NCI-H748 (cell line): ENCODE measurements around the gene KCNIP4.

ENCODE experiments used
- DNase-seq: peaks from one replicate; lab custom pipeline; 2025; ENCODE audit not compliant: unreplicated experiment; lab: John Stamatoyannopoulos, UW

The KCNIP4 gene

DNA sequence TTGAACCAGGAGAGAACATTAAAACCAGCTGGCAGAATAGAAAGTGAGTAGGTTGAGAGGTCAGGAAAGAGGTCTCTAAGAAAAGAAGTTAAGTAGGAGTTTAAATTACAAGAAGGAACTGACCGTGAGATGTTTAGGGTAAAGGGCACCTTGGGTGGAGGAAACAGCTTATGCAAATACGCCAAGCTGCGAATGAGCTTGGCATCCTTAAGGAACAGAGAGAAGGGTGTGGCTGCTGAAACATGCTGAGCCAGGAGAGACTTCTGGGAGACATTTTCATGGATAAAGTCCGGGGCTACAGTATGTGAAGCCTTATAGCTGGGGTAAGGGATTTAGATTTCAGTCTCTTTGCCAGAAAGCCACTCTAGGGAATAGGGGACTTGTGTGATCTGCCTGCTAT lies 249.1 kb downstream of the KCNIP4 start:
- no peak for DNase-seq

DNA sequence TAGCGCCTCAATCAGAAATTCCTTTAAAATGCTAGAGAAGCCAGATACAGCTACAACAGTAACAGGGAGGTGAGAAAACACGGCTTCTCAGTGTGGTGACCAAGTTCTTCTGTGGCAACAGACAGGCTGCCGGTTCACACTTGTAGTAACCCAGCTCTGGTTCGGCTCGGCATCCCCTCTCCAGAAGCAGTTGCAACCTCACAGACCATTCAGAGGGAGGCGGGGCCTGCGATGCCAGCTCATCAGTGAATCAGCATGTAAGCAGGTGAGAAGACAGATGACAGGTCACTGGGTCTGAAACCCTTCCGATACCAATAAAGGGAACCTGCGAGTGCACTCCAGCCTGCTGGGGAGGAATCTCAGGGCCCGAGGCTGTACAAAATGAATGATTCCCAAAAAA lies 251.0 kb downstream of the KCNIP4 start:
- no peak for DNase-seq

DNA sequence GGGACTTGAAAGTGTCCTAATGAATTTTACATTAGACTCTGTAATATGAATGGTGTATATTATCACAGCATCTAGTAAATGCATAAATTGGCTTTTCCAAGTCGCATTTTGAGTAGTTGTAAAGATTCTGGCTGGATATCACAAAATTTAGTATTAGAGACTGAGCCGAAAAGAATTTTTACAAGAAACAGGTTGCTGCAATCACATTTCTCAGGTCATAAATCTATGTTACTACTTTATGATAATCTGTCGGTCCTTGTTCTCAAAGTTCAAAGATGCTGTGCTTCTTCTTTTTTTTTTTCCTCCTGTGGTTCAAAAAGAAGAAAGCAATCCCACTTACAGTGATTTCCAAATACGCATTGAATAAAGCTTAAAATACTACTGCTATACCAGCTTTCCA lies 253.4 kb downstream of the KCNIP4 start:
- DNase-seq: no peak

DNA sequence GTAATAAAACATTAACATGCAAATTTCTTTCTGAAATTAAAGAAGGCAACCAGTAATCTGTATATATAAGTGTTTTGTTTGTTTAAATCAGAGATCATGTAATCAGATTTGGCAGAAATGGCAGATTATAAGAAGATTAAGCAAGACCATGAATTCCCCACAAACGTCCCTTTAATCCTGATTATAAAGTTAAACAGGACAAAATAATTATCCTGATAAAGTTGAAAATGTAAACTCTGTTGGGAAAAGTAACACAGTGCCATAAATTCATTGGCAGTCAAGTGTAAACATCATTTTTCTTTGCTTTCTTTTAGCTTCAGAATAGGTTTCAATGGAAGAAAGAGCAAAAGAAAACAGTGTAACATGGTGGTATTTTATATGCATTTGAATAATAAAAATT lies 256.3 kb downstream of the KCNIP4 start:
- DNase-seq: no peak

DNA sequence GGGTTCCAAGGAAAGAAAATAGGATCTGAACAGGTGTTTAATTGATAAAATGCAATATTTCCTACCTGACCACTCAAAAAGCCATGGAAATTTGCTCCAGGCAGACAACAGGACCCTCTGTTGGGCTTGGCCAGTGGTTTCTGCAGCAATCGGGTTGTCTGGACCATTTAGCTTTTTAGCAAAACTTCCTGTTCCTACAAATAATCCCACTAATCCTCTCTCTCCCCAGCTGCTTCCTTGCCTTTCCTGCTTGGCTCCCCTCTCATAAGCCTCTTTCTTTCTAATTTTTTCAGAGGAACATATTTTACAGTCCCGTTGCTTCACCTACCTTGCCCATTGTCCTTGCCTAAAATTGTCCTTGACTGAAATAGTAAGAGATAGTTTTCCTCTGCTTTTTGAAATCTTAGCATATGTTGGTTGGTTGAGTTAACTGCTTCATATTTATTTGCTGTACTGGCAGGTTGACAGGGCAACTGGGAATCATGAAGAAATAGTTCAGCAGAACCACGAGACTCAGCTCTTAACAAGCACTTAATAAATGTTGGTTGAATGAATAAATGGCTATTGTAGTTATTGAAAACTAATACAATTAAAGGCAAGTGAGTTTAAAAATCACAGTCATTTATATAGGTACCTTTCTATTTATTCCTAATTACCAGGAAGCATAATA lies 259.8 kb downstream of the KCNIP4 start:
- DNase-seq: no peak

DNA sequence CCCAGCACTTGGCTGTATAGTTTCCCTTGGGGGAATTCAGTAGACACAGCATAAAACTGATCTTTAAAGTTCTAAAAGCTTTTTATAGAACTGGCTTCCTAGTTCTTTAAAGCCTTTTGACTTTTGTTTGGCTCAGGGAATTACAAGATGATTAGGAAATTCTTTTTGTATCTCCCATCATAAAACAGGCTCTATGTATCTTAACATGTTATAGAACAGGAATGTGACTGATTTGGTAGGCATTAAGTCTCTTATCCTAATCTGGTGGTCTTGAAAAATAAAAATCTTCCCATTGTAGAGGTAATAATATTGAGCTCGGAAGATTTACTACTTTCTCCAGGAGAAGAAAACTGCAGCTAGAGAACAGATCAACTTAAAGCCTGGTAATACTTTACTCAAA lies 262.7 kb downstream of the KCNIP4 start:
- no peak for DNase-seq

DNA sequence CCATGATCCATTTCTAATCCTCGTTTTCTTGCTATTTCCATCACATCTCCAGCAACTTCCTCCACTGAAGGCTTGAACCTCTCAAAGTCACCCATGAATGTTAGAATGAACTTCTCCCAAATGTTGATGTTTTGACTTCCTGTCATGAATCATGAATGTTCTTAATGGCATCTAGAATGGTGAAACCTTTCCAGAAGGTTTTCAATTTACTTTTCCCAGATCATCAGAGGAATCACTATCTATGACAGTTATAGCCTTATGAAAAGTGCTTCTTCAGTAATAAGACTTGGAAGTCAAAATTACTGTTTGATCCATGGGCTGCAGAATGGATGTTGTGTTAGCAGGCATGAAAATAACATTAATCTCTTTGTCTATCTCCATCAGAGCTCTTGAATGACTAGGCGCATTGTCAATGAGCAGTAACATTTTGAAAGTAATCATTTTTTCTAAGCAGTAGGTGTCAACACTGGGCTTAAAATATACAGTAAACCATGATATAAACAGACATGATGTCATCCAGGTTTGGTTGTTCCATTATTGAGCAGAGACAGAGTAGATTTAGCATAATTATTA lies 268.2 kb downstream of the KCNIP4 start:
- no peak for DNase-seq

DNA sequence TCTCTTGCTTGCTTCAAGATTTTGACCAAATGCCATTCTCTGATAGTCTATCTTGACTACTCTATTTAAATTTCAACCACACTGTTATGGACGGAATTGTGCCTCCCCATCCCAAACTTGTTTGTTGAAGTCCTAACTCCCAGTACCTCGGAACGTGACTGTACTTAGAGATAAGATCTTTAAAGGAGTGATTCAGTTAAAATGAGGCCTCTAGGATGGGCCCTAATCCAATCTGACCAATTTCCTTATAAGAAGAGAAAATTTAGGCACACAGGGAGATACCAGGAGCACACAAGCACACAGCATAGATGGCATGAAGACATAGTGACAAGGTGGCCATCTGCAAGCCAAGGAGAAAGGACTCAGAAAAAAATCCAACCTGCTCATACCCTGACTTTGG lies 269.9 kb downstream of the KCNIP4 start:
- no peak for DNase-seq

DNA sequence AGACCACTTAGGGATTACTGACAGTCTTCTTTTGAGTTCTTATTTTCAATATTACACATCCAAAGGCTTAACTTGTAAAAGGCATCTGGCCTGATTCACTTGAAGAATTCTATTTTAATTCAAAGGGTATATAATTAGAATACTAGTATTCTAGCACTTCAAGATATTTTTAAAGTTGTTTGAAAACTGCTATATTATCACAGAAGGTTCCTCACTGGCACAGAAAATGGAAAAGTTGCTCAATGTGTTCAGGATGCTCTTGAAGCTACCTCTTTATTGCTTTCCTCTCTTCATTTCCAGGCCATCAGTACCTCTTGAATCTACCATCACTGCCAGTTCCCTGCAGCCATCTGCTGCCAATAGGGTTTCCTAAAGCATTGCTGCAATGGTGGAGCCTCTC lies 271.4 kb downstream of the KCNIP4 start:
- no peak for DNase-seq

DNA sequence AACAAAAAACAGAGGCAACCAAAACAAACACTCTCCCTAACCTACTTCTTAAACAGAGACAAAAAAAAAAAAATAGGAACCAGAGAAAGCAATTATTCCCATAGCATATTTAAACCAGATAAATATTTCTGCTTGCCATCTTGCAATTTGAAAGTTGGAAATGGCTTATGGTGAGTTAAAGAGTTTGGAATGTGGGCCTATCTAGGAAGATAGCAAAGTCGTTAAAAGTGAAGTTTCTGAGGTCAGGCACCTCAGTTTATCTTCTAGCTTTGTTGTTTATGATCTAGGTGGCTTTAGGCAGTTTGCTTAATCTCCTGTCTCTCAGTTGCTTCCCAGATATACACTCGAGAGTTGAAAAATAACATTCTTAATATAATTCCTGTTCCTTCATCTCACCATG lies 284.2 kb downstream of the KCNIP4 start:
- DNase-seq: no peak

DNA sequence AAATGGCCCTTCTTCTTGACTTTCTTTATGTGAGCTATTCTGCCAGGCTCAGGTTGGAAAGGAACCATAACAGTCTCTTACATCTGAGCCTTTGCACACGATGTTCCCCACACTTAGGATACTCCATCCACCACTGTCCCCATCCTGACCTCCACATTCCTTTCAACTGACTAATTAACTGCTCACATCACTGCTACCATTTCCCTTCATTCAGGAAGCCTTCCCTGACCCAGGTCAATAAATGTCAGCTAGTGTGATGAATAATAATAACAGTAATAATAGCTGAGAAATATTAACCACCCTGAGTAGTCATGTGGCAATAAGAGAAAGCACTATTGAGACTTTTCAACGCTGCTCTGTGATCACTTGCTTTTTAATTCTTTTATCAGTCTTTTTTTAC lies 291.7 kb downstream of the KCNIP4 start:
- no peak for DNase-seq

DNA sequence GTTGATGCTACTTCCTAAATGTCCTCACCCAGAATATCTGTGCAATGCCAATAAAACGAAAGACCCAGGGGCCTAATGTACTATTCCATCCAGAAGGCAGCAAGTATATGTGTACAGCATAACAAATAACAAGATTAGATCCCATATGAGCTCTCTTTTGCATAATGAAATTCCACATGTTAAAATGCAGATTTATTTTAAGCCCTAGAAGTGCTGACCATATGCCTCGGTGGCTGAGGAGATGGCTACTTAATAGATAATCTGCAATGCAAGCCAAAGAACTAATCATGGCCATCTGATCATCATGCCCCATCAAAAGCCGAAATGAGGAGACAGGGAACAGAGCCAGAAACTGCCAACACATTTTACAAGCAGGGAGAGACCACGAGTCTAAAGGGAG lies 293.5 kb downstream of the KCNIP4 start:
- DNase-seq: no peak

DNA sequence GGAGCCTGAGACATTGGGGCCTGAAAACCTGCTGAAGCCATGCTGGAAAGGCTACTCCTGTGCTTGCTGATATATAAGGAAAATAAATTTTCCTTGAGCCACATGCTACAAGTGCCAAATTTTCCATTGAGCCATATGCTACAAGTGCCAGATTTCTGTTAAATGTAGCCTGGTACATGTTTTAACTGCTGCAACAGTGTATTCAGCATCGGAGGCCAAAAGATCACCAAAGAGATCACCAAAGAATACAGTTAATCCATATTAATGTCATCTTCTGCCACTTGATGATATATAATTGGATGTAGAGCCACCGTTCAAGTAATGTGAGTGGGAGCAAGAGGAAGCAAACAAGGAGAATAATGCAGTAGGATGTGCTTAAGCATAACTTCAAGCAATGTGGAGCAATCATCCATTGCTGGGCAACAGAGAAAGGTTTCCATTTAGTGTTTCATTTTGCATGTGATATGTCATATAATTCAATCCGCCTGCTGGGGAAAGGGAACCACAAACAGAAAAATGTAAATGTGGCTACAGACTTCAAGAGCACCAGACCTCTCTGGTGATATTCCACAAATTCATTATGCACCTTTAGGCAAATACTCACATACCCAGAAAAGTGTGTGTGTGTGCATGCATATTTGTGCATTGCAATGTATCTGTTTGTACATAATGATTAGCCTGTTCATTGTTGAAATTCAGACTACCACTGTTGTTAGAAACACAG lies 295.9 kb downstream of the KCNIP4 start:
- DNase-seq: no peak

DNA sequence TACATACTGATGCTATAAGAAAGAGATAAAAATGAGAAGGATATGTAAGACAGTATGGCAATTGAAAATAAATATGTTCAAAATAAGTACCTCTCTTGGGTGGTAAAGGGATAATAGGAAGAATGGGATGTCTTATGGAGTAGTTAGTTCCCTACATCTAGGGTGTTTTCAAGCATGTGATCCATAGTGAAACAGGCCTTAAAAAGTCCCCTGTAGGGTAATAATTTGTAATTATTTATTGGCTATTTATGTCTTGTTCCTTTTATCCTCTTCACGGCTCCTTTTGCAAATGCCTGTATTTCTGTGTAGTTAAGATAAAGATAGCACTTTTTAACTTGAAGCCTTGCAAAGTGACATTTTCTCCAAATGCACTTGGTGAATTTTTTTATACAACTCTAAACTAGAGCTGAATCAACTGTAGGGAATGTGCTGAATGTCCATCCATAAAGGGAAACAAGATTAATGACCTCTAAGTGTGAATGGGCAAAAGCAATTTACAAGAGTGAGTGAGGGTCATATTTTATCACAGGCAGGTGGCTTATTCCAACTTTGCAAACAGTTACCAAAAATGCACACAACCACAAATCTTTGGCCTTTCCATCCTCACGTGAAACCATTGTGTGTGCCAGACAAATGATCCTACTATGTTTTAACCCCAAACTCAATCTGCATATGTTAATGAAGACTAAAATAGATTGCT lies 299.0 kb downstream of the KCNIP4 start:
- no peak for DNase-seq

DNA sequence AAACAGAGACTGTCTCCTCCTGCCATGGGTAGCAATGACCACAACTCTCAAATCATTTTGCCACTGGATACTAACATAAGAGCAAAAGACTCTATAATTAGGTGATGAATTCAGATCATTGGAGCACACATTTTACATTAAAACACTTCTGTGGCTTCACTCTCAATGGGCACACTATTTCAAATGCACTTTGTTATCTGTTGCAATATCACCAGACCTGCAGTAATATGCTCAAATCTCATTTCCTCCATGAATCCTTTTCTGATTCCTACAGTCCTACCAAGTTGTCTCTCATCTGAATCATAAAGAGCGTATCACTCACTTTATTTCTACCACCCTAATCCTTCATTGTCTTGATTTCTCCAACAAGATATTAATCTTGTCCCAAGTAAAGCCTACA lies 302.8 kb downstream of the KCNIP4 start:
- no peak for DNase-seq

DNA sequence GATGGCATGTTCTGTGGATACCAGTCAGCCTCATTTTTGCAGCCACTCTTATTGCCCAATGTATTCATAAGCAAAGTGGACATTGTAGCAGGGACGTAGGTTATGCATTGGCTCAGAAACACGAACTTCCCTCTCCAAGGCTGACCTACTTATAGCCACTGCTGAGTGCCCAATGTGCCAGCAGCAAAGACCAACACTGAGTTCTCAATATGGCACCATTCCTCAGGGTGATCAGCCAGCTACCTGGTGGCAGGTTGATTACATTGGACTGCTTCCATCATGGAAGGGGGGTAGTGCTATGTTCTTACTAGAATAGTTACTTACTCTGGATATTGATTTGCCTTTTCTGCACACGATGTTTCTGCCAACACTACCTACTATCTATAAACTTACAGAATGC lies 306.9 kb downstream of the KCNIP4 start:
- no peak for DNase-seq

DNA sequence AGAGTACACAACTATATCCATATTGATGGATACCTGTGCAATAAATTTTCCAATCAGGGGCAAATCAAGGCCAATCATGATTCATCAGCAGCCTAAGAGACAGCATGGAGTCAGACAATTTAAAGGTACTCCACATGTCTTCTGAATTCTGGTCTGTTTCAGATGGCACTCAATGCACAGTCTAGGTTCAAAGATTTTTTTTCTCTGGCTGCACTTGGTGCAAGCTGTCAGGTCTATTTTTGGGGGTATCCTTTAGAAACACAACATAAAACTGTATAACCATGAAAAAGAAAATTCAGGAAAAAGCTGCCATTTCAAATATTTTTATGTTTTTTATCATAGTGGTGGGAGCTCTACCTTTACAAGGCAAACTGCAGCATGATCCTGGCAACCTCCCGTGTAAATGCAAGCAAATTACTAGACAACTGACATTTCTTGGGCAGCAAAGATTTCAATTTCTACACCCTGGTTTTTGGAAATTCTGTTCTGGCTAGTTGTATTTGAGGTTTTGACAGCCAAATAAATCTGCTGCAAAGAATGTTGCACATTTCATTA lies 310.3 kb downstream of the KCNIP4 start:
- no peak for DNase-seq

DNA sequence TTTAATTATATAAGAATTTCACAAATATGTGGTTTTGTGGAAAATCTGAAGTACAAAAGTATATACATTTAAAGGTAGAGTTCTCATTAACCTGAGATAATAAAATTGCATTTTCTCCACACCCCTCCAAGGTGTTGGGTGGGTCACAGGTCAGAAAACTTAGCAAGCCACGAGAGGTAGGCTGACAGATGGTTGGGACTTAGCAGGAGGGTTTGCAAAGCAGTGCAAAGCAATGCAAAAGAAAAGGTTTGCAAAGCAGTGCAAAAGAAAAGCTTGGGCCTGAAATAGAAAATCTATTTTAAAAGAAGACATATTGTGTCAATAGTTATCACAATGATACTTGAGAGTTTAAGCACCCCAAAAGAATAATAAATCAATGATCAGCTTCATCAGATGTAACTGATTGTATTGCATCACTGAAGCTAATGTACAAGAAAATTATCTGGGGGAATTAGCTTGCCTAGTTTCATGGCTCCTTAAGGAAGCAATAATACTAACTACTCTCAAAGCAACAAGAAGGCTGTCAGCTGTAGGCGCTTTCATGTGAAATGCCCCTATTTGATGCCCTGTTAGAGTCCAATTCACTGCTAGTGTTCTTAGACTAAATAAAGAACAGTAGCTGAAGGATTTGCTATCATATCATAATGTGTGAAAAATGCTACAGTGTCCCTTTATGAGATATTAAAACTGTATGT lies 319.5 kb downstream of the KCNIP4 start:
- no peak for DNase-seq

DNA sequence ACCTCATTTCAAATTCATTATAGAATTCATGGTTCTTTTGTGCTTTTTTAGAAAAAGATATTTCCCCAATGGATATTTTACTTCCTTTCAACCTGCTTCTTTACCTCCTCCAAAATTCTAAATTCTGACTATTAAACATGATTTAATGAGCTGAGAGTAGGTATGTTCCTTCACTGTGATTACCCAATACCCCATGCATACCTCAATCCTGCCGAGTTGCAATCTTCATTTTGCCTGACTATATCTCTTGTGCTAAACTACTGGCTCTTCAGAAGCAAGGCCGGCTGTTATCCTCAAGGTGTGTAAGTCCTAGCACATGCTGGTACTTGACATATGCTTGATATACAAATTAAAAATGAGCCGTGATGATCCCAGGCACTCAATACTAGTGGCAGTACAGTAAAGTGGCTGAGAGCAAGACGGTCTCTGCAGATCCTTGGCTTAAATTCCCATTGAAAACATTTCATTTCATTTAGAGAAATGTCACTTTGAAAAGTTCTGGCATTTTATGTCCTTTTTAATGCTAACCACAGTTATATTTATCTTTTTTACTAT lies 320.4 kb downstream of the KCNIP4 start:
- DNase-seq: no peak

DNA sequence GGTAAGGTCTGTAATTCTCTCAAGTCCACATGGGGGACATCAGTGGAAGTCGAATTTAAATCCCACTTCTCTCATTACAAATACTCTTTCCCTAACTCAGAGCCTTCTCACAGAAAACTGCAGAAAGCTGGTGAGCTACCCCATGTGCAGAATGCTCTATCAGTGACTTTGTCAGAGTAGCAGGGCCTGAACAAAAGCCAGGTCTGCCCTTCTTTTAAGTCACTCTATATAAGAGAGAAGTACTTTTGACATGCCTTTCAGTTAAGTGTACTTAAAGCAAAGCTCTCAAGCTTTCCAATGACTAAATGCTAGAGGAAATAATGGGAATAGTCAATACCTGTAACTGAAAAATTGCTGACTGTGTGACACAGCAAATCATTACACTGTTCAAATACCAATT lies 323.1 kb downstream of the KCNIP4 start:
- no peak for DNase-seq

DNA sequence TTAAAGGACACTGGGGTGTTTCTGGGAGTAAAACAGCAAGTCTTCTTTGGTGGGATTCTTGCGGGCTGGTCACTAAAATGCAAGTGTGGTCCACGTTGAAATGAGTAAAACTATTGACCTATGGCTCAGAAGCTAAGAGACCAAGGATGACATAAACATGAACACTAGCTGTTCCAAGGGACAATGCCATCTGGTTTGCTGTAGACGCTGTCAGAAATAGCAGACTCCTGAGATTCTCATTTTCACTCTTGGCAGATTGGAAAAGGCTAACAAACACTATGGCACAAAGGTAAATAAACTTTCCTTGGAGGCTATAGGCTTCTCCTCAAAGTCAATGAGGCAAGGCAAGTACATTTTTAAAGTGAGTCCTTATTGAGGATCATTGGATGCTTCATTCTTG lies 343.6 kb downstream of the KCNIP4 start:
- no peak for DNase-seq
